Embryonic facial prominence (tissue), 1 donor: ENCODE results near the gene MAD2L1.
"Not testable (repeated sequence)": the region's sequence is repeated elsewhere in the genome, so short reads cannot be mapped to it uniquely, and the experiment has no call there.

Source experiments
- DNase-seq: peaks from one replicate; pipeline ENCODE4 v3.0.0-alpha.2; 2016; ENCODE audit errors: extremely low spot score

The MAD2L1 gene

DNA sequence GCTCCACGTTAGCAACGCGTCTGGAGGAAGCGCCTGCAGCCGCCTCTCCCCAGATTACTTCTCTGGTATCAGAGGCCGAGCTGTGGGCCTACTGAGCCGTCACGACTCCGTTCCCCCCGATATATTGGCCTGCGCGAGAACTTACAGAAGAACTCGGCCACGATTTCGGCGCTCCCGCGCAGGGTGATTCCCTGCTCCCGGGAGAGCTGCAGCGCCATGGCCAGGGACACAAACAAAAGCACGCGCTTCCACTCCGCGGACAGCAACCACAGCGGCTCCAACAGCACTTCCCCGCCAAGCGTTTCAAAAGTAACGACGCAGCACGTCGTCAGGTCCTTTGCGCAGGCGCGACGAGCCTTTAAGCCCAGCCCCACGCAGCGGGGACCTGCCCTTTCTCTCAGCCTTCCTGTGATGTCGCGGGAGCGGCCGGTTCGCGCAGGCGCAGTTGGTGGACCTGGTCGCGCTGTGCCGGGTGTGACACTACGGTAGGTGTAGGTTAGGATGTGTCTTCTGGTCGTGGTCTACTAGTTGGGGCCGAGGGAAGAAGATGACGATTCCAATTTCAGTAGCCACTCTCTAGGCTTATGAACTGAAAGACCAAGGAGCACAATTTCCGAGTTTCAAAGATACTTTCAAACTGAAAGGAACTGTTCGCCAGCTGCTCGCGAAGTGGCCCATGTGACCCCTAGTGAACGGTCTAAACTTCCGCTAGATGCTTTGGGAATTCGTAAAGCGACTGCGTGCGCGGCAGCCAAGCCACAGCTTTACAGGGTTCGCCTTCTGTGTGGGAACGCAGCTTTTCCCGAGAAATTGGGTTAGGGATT, at the start of gene MAD2L1:
Gene MAD2L1 (minus strand): TSS at position 332 of the 824 bp plus-strand sequence. CDS start 114 bp downstream, at position 218.
- peak; percentile 94 for DNase-seq

DNA sequence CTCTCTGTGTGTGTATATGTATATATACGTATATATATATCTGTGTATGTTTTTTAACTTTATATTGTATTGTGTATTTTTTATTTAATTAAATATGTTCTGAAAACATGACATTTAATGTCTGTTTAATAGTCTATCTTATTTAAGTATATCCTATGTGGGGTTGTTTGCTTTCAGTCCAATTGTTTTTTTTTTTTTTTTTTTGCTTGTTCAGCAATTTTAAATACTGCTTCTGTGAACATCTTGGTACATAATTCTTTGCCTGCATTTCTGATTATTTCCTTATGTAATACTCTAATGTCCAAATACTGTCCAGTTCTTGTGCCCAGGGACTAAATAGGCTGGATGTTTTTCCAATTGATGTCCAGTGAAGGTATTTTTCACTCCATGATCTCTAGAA, 45.1 kb upstream of the MAD2L1 start:
- DNase-seq = no peak

DNA sequence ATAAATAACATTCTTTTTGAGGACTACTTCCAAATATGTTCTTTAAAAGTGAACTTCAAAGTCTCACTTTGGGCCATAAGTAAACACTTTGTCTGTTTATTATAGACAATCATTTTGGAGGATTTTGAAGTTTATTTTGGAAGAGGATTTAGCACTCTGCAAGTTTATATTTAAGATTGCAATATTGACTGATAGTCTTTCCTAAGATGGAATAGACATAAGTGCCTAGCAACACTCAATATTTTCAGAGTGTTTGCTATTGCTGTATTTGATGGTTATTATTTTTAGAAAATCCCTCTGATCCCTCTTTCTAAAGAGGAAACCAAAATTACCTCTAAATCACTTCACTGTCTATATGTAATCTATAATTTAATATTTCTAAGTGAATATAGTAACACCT, 42.8 kb upstream of the MAD2L1 start:
- no peak for DNase-seq

DNA sequence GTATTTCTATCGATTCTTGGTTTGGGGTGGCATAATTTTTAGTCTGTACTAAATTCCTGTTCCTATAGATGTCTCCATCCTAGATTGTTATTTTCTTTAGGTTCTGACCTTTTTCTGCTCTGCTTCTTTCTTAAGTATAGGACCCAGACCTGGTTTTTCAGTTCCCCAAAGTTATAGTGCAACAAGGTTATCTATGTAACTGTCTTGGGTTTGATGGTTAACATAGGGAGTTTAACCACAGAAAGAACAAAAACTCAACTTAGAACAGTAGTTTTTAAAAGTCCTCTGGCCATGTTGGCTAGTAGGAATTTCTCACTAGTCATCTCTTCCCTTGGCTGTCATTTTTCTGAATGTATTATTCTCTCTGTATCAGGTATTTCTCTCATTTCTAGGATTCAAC, 38.8 kb upstream of the MAD2L1 start:
- DNase-seq = no peak

DNA sequence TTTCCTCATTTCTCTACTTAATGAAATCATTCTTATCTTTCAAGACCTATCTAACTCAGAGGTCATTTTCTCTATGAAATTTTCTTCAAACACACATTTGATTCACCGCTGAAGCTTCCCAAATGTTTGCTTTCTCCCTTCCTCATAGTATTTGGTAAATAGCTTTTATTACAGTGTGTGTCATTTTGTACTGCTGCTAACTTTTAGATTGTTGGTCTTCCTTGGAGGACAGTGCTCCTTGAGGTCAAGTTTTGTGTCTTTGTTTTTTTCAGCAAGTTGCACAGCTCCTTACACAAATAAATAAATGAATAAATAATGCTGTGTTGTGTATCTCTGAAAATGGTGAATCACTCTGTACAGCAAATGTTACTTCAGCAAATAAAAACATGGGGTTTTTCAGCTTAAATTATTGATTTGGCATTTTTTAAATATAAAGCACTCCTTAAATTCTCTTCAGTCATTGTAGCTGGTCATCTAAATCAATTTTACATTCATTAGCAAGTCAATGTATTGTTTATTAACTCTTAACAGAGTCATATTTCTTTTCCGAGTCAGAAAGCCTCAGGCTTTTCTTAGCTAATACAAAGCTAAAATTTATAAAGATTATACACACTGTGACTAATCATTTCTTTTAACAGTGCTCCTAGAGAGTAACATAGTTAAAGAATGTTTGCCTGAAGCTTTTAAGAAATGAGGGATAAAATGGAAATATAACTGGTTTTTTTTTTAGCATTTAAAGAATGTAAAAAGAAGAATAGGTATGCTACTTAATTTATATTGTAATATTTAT, 30.1 kb upstream of the MAD2L1 start:
- DNase-seq = no peak

DNA sequence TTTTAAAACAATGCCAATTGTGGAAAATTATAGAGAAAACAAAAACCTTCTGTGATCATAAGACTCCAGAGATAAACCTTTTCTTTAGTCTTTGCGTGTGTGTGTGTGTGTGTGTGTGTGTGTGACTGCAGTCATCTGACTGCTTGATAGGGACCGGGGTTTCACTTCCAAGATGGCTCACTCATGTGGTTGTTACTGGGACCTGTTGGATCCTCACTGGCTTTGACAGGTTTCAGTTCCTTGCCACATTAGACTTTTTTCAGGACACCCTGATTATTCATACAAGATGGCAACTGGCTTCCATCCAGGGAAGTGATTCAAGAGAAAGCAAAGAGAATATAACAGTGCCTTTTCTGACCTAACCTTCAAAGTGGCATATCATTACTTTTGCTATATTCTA, 21.9 kb upstream of the MAD2L1 start:
- no peak for DNase-seq

DNA sequence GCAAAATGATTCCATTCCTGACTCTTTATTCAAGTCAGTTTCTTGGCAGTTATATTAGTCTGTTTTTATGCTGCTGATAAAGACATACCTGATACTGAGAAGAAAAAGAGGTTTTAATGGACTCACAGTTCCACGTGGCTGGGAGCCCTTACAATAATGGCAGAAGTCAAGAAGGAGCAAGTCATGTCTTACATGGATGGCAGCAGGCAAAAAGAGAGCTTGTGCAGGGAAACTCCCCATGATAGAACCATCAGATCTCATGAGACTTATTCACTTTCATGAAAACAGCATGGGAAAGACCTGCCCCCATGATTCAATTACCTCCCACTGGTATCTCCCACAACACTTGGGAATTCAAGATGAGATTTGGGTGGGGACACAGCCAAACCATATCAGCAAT, 21.4 kb upstream of the MAD2L1 start:
- DNase-seq = not testable (repeated sequence)

DNA sequence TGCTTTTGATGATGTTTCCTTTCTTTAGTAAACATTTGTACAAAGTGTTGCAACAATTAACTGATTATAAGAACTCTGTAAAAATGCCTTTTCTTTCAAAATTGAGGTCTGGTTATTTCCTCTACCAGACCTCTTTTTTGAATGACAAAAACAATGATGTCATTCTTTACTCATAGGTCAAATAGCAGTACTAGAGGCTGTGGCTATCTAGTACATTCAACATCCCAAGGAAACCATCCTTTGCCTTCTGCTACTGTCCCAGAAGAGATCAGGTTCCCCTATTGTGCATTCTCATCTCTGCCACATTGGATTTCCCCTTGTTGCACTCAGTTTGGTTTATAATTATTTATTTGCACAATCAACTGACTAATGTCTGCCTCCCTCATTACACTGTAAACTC, 19.1 kb upstream of the MAD2L1 start:
- no peak for DNase-seq

DNA sequence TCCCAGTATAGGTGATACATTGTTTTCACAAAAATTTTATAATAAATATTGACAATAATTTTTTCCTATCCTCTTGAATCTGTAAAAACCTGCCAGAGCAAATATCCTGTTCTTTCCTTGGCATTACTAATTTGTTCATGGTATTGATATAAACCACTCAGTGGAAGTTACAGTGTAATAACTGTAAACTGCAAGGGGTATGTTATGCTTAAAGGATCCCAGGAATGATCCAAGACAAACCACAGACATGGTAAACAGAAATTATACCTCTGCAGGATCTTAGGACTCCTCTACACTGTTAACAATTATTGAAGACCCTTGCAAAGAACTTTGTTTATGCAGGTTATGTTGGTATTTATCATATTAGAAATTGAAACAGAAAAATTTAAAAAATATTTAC, 17.7 kb upstream of the MAD2L1 start:
- no peak for DNase-seq

DNA sequence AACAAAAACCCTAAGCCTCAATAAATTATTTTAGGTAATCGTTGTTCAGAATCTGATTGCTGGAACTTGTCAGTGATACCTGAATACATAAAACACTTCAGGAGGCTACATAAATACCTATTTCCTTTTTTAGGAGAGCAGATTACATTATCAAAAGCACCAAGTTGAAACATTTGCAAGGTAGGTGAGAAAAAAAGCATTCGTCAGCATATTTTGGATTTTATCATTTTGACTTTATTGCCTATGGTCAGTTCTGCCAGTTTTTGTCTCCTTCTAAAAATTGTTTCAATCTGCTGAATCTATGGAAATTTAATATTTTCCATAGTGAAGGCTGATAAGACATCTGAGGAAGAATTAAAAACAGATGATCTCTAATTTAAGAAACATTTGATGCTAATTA, 16.5 kb upstream of the MAD2L1 start:
- no peak for DNase-seq

DNA sequence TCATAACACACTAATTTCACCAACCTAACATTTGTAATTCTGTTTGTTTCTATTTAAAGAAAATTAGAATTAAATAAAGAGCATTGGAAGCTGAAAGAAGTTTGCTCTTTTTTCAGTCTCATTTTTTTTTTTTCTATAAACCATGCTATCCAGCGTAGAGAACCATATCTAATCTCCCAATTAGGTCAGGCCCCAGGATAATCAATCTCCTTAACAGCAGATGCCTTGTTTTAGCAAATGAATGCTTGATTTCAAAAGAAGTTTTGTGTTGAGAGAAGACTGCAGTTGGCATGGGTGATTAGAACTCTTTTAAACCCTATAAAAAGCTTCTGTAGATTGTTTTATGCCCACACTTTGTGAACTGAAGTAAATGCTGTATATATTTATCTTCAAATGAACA, 15.6 kb upstream of the MAD2L1 start:
- DNase-seq = no peak

DNA sequence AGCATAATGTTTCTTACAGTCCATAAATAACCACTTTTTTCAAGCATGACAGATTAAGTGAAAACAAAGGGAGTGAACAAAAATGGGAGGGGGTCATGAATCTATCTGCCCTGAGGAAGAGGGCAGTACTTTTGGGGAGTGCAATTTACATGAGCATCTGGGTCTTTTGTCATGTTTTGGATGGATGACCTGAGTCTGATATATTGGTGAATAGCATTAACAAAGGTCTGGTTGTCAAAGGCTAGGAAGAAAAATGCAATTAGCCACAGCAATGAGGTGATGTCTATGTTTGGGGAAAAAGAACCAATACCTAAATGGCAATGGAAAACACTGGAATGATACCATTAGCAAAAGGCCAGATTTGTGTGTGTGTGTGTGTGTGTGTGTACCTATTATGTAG, 15.1 kb upstream of the MAD2L1 start:
- no peak for DNase-seq

DNA sequence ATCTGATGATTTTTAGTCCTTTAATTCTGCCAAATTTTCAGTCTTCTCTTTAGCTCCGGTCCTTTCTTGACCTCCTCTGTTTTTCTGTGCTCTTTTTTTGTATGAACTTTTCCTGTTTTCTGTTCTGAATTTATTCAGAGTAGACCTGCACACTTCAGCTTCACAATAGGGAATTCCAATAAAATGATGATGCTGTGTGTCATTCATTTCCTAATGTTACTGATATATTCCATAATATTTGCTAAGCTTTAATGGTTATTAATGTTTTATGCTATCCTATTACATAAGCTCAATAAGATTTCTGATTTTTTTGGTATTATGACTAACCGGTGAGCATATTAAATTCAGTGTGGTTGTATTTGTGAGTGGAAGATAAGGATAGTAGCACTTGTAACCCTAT, 13.9 kb upstream of the MAD2L1 start:
- no peak for DNase-seq

DNA sequence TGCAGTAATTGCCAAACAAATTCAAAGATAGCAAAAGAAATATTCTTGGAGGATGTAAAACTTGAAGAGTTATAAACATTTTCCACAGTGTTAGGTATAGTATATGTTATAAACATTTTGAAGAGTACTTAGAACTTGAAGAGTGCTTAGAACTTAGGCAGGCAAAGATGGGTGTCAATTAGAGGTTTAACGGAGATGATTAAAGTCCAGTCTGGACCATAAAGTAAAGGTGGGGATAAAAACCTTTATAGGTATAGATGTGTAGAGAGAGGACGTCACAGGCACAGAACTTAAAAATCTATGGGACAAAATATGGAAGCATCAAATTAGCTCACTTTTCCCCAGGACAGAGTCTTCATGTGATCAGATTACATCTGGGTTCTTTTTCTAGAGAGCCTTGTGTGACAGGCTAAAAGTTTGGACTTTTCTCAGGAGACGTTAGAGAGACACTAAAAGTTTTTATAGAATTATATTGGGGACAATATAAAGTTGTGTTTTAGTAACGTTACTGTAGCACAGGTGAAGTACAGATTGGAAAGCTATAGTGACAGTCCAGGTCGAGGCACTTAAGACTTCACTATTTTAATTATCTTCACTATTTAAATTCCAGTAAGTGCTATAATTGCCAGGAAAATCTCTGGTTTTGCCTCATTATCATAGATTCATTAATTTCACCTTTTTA, 13.3 kb upstream of the MAD2L1 start:
- no peak for DNase-seq

DNA sequence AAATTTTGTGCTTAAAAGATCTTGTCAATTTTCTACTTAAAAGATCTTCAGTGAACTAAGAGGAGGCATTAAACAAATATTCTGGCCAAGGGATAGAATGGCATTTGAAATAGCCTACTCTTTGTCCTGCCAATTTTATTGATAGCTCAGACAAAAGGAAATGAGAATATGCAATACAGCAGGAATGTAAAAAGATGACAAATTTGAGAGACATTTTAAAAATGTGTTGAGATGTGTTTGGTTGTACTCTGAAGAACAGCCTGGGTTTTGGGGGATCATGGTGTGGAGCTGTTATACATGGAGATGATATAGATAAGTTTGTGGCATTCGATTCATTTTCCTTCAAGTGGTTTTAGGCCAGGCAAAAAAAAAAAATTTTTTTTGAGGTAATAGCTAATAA, 11.6 kb upstream of the MAD2L1 start:
- DNase-seq = no peak

DNA sequence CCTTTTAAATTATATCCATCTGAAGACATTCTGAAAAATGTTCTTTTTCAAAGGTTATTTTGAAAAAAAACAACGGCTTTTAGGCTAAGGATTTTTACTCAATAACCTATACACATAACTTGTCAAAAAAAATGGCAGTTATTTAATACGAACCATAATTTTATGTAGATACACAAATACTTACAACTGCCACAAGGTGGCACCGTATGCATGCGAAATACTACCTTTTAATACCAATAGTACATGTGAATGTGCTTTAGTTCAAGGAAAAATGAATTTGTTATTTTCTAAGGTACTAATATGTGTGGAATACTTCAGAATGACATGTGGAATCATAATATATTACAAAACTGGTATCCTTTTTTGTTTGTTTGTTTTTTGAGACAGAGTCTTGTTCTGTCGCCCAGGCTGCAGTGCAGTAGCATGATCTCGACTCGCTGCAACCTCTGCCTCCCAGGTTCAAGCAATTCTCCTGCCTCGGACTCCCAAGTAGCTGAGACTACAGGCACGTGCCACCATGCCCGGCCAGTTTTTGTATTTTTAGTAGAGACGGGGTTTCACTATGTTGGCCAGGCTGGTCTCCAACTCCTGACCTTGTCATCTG, 4.6 kb upstream of the MAD2L1 start:
- DNase-seq = peak; percentile 61

DNA sequence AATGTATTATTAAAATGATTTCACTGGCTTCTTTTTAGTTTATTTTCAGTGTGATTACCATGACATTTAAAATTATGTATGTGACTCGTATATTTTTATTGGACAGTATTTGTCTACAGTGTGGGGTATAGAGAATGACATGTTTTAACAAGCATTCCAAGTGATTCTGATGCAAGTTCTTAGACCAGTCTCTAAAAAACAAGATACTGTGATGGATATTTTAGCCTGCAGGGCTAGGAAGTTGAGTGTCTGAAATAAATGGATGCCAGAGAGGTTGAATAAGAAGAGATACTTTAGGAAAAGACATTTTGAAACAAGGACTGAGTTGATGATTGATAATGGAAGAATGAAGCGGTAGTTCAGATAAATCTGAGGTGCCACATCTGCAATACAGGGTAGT, 3.5 kb upstream of the MAD2L1 start:
- no peak for DNase-seq

DNA sequence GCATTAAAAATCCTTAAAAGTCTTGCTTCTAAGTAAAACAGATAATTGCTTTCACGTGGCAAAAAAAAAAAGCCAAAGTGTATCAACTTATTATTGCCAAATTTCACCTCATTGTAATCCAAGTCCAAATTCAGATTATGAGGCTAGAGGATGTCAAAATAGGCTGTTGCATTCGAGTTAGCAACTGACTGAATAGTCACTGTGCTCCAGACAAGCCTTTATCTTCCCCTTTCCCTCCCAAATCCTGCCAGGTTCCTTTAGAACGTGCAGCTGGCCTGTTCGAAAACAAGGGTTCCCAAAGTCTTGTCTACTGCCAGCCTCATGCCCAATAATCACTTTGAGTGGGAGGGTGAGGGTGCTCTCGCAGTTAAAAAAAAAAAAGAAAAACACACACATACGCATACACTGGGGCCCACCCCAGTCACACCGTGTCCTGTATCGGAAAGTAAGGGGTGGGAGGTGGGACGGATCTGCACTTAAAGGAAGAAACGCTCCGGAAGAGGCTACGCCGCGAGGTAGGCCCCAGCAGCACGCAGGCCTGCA, 603 bp downstream of the MAD2L1 start:
- DNase-seq = no peak

DNA sequence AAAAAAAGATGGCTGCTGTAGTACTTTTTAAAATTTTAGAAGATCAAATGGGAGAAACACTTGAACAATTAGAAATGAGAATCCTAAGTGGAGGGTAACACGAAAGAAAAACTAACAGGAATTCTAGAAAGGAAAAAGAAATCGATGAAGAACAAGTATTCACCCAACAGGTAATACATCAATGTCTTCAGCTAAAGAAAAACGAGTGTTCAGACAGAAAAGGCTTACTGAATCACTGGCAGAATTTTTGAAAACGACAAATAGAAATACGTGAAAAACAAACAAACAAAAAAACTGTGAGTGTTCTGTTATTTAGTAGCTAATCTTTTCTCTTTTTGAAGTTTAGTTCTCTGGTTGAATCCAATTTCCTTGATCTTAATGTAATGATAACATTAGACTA, 1.8 kb downstream of the MAD2L1 start:
- DNase-seq = no peak

DNA sequence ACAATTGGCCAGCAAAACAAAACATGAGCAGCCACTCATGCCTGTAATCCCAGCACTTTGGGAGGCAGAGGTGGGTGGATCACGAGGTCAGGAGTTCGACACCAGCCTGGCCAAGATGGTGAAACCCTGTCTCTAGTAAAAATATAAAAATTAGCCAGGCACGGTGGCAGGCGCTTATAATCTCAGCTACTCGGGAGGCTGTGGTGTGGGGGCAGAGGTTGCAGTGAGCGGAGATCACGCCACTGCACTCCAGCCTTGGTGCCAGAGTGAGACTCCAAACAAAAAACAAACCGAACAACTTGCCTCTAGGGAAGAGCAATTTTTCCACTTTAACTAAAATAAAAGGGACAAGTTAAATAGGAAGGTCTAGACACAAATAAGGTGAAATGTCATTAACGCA, 2.9 kb downstream of the MAD2L1 start:
- not testable (repeated sequence) for DNase-seq

DNA sequence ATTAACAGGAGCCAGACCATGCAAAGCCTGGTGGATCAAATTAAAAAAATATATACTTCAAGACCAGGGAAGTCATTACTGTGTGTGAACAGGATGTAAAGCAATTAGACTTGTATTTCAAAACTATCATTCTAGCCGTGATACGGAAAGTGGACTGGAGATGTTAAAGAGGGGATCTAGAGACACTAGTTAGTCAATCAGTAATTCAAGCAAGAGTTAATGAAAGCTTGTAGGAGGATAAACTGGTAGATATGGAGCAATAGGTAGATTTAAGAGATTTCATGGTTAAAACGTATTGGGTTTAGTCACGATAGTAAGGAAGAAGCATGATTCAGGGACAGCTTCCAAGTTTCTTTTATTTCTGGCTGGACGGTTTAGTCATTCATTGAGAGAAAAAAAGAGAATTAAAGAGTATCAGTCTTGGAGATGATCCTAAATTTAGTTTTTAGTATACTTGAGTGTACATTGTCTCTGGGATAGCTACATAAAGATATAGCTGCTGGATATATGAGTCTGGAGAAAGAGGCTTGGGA, 3.9 kb downstream of the MAD2L1 start:
- no peak for DNase-seq

DNA sequence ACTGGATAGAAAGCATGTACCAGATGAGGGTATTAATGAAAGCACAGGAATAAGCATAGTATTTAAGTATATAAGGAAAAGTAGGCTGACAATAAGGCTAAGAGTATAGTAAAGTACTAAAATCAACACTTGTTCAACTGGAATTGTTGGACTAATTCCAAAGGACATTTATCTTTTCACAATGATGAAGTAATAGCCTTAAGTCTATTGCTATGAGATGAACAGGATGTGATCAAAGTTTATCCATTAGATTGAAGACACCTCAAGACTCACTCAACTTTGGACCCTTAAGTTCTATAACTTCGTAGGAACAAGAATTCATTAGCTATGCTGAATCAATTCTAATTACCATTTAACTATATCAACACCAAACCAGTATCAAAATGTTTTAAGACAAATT, 7.6 kb downstream of the MAD2L1 start:
- DNase-seq = no peak
